OCI-LY1 (cell line): Measurements from ENCODE around the gene PRKG1.

Source experiments
- H2AFZ ChIP-seq: fragments of 200-600 bp; sonication (generic), shearing (Covaris generic); 2 replicates; pipeline ENCODE4 v1.6.0; 2014; ENCODE audit warnings: antibody characterized with exemption, mild to moderate bottlenecking, low read length
- H3F3A ChIP-seq: fragments of 200-600 bp; sonication (generic), shearing (Covaris generic); 2 replicates; pipeline ENCODE4 v1.6.0; 2014; ENCODE audit warnings: mild to moderate bottlenecking, antibody characterized with exemption, low read length, moderate library complexity; ENCODE audit not compliant: insufficient read depth
- H3K27ac ChIP-seq: fragments of 200-600 bp; sonication (generic); 2 replicates; pipeline ENCODE4 v1.5.1; 2014; ENCODE audit warnings: low read length, mixed run types, mild to moderate bottlenecking, low read depth; ENCODE audit not compliant: poor library complexity, severe bottlenecking
- H3K27me3 ChIP-seq: fragments of 200-600 bp; sonication (generic); 2 replicates; pipeline ENCODE4 v1.6.0; 2014; ENCODE audit warnings: antibody characterized with exemption, mild to moderate bottlenecking, low read length, moderate library complexity; ENCODE audit not compliant: insufficient read depth
- H3K36me3 ChIP-seq: fragments of 200-600 bp; sonication (generic); 2 replicates; pipeline ENCODE4 v1.6.1; 2014; ENCODE audit warnings: mild to moderate bottlenecking, antibody characterized with exemption, low read length, moderate library complexity, mixed read lengths; ENCODE audit not compliant: insufficient read depth
- H3K4me1 ChIP-seq: fragments of 200-600 bp; sonication (generic); 2 replicates; pipeline ENCODE4 v1.5.1; 2014; ENCODE audit warnings: mild to moderate bottlenecking, low read length, moderate library complexity; ENCODE audit not compliant: insufficient read depth, severe bottlenecking
- H3K4me2 ChIP-seq: fragments of 200-600 bp; sonication (generic), shearing (Covaris generic); 2 replicates; pipeline ENCODE4 v1.6.1; 2014; ENCODE audit warnings: low read length
- H3K4me3 ChIP-seq: fragments of 200-600 bp; sonication (generic); 2 replicates; pipeline ENCODE4 v1.5.1; 2014; ENCODE audit warnings: low read length, low read depth, mild to moderate bottlenecking, mixed read lengths; ENCODE audit not compliant: poor library complexity, severe bottlenecking
- H3K79me2 ChIP-seq: fragments of 200-600 bp; shearing (Covaris generic); 2 replicates; pipeline ENCODE4 v1.6.1; 2016; ENCODE audit warnings: mixed run types, low read length, mixed read lengths; ENCODE audit not compliant: insufficient read depth
- H3K9ac ChIP-seq: fragments of 200-600 bp; sonication (generic), shearing (Covaris generic); 2 replicates; pipeline ENCODE4 v1.6.1; 2014; ENCODE audit warnings: mild to moderate bottlenecking, low read length, mixed read lengths
- H3K9me2 ChIP-seq: fragments of 200-600 bp; sonication (generic), shearing (Covaris generic); 2 replicates; pipeline ENCODE4 v1.6.1; 2014; ENCODE audit warnings: low read depth, mild to moderate bottlenecking, low read length, mixed read lengths
- H3K9me3 ChIP-seq: fragments of 200-600 bp; shearing (Covaris generic); 2 replicates; pipeline ENCODE4 v1.6.1; 2014; ENCODE audit warnings: low read length, mixed read lengths
- H4K20me1 ChIP-seq: fragments of 200-600 bp; sonication (generic), shearing (Covaris generic); 2 replicates; pipeline ENCODE4 v1.6.0; 2016; ENCODE audit warnings: mild to moderate bottlenecking, low read length; ENCODE audit not compliant: insufficient read depth
- EZH2 ChIP-seq: fragments of 200-600 bp; sonication (generic), shearing (Covaris generic); IDR thresholded peaks from 2 replicates; pipeline ENCODE4 v1.8.0; 2017; ENCODE audit warnings: borderline replicate concordance, mixed run types, mild to moderate bottlenecking, antibody characterized with exemption, low read length, moderate library complexity, mixed read lengths
- TF ChIP-seq, protein P1 (sequence below): fragments of 200-600 bp; sonication (generic), shearing (Covaris generic); IDR thresholded peaks from 2 replicates; pipeline ENCODE4 v1.5.1; 2017; ENCODE audit warnings: mild to moderate bottlenecking, antibody characterized with exemption, low read length, moderate library complexity, mixed read lengths

The PRKG1 gene

DNA sequence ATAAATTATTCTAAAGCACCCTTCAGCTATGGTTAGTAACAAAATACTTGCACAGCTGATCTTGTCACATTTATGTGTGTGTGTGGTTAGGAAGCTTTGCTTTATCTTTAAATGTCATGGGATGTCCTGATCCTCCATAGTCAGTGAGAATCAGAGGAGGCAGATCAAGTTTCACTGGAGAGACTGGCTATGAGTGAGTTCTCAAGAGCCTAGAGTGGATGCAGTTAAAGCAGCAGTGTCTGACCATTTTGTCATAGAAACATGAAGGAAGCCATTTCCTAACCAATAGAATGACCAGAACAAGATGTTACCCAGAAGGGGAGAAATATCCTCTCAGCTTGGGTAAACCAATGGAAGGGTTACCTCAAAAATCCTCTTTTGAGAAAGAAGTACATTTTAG lies 1032.6 kb downstream of the PRKG1 start:
- Histone ChIP-seq H3K9ac (no peak overlapping the region), H3K79me2 (no peaks in the 10 kb centered on the region), H3K4me2 (no peak overlapping the region), H2AFZ (no peak overlapping the region), H3K4me1 (no peaks in the 10 kb centered on the region), H4K20me1 (no peaks in the 10 kb centered on the region), H3K9me2 (no peaks in the 10 kb centered on the region), H3K9me3 (no peaks in the 10 kb centered on the region), H3F3A (no peaks in the 10 kb centered on the region), H3K27me3 (no peaks in the 10 kb centered on the region), H3K27ac (no peak overlapping the region), H3K36me3 (no peaks in the 10 kb centered on the region), H3K4me3 (no peak overlapping the region)
- TF ChIP-seq EZH2: no peak
- TF ChIP-seq, protein P1, sequence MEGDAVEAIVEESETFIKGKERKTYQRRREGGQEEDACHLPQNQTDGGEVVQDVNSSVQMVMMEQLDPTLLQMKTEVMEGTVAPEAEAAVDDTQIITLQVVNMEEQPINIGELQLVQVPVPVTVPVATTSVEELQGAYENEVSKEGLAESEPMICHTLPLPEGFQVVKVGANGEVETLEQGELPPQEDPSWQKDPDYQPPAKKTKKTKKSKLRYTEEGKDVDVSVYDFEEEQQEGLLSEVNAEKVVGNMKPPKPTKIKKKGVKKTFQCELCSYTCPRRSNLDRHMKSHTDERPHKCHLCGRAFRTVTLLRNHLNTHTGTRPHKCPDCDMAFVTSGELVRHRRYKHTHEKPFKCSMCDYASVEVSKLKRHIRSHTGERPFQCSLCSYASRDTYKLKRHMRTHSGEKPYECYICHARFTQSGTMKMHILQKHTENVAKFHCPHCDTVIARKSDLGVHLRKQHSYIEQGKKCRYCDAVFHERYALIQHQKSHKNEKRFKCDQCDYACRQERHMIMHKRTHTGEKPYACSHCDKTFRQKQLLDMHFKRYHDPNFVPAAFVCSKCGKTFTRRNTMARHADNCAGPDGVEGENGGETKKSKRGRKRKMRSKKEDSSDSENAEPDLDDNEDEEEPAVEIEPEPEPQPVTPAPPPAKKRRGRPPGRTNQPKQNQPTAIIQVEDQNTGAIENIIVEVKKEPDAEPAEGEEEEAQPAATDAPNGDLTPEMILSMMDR: no peak

GRCh38 chr10:52108236-52108635 lies 1033.9 kb downstream of the PRKG1 start:
- Histone ChIP-seq H3K9ac (no peak overlapping the region), H3F3A (no peaks in the 10 kb centered on the region), H2AFZ (no peak overlapping the region), H4K20me1 (no peaks in the 10 kb centered on the region), H3K4me1 (no peaks in the 10 kb centered on the region), H3K4me2 (no peak overlapping the region), H3K9me3 (no peaks in the 10 kb centered on the region), H3K4me3 (no peak overlapping the region), H3K27me3 (no peaks in the 10 kb centered on the region), H3K9me2 (no peaks in the 10 kb centered on the region), H3K27ac (no peak overlapping the region), H3K79me2 (no peaks in the 10 kb centered on the region), H3K36me3 (no peaks in the 10 kb centered on the region)
- no peak for TF ChIP-seq EZH2
- TF ChIP-seq, protein P1: no peak

DNA sequence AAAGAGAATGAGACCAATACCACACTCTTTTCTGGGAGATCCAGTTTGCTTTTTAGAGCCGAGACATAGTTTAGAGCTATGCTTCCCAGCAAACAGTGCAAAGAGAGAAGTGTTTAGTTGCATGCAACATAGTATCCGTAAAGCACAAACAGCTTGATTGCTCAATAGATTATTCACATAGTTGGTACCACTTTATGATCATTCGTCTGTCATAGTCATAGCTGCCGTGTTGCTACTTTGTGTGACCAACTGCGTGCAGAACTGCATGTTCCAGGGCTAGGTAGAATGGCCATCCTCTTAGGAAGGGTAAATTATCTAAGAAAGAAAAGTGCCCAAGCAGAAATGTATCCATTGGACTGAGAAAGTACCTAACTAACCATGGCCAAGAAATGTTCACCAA lies 1036.3 kb downstream of the PRKG1 start:
- no peak overlapping the region for H2AFZ ChIP-seq
- no peaks in the 10 kb centered on the region for H3K9me3 ChIP-seq
- H3K9me2 ChIP-seq: no peaks in the 10 kb centered on the region
- H3K79me2 ChIP-seq: no peaks in the 10 kb centered on the region
- H3K27ac ChIP-seq: no peak overlapping the region
- no peaks in the 10 kb centered on the region for H3F3A ChIP-seq
- TF ChIP-seq EZH2: no peak
- TF ChIP-seq, protein P1: no peak
- H3K27me3 ChIP-seq: no peaks in the 10 kb centered on the region
- no peak overlapping the region for H3K9ac ChIP-seq
- H3K4me1 ChIP-seq: no peaks in the 10 kb centered on the region
- no peaks in the 10 kb centered on the region for H4K20me1 ChIP-seq
- no peak overlapping the region for H3K4me3 ChIP-seq
- H3K36me3 ChIP-seq: no peaks in the 10 kb centered on the region
- H3K4me2 ChIP-seq: no peak overlapping the region
